HEK293 (cell line): ENCODE results near the gene STAT5B.
A peak's percentile ranks its signal among the peaks of the same experiment; 100 is the strongest.
"Not testable (repeated sequence)": the region's sequence is repeated elsewhere in the genome, so short reads cannot be mapped to it uniquely, and the experiment has no call there.

Experiments used
- CTCF ChIA-PET: fragments of 350-600 bp; formaldehyde crosslinking; extraction: SDS; loops from one replicate; lab custom pipeline; 2021; ENCODE audit warnings: antibody characterized with exemption; lab: Yijun Ruan, JAX
- POLR2A ChIA-PET: fragments of 300-600 bp; formaldehyde crosslinking; extraction: SDS; loops from one replicate; lab custom pipeline; 2020; ENCODE audit warnings: antibody characterized with exemption, inconsistent platforms; lab: Yijun Ruan, JAX
- H3K27ac ChIP-seq: fragments of 200-500 bp; sonication (Bioruptor generic); 2 replicates; pipeline ENCODE4 v1.5.1; 2014; ENCODE audit warnings: low read depth, low read length, control low read depth, inconsistent platforms; ENCODE audit errors: extremely low read depth
- H3K36me3 ChIP-seq, 2 experiments: fragments of 200-500 bp in 1 of 2; sonication (Bioruptor generic) in 1 of 2; 1 replicate in 1 of 2; 2 replicates in 1 of 2; pipeline ENCODE4 v1.5.1; 2014 to 2017; ENCODE audit warnings: inconsistent platforms in 2 of 2, low read length in 2 of 2; ENCODE audit not compliant: control insufficient read depth in 2 of 2, insufficient read depth in 1 of 2
- H3K4me1 ChIP-seq: fragments of 200-500 bp; sonication (Bioruptor generic); 2 replicates; pipeline ENCODE4 v1.5.1; 2014; ENCODE audit warnings: mild to moderate bottlenecking, low read length, inconsistent platforms; ENCODE audit not compliant: control insufficient read depth, insufficient read depth
- H3K4me3 ChIP-seq: 2 replicates; pipeline ENCODE4 v1.5.1; 2011; ENCODE audit warnings: low read depth, mild to moderate bottlenecking, control low read depth, low read length, moderate library complexity
- H3K9me3 ChIP-seq: fragments of 200-500 bp; sonication (Bioruptor generic); 2 replicates; pipeline ENCODE4 v1.5.1; 2014; ENCODE audit warnings: low read depth, low read length, inconsistent platforms; ENCODE audit not compliant: control insufficient read depth, insufficient read depth
- BCL11A ChIP-seq: fragments of 450-650 bp; formaldehyde crosslinking; IDR thresholded peaks from 2 replicates; pipeline ENCODE4 v1.5.1; 2016; ENCODE audit warnings: low read depth, missing biosample characterization, missing genetic modification characterization
- EGR2 ChIP-seq: fragments of 450-650 bp; formaldehyde crosslinking; IDR thresholded peaks from 2 replicates; pipeline ENCODE4 v1.5.1; 2016; ENCODE audit warnings: low read depth, missing biosample characterization, missing genetic modification characterization
- PATZ1 ChIP-seq: fragments of 450-650 bp; formaldehyde crosslinking; IDR thresholded peaks from 2 replicates; pipeline ENCODE4 v1.5.1; 2016; ENCODE audit warnings: missing biosample characterization, missing genetic modification characterization
- ZFHX2 ChIP-seq: fragments of 450-650 bp; formaldehyde crosslinking; conservative IDR thresholded peaks from 2 replicates; pipeline ENCODE4 v1.5.1; 2016; ENCODE audit warnings: missing biosample characterization, missing genetic modification characterization
- ZNF146 ChIP-seq: fragments of 450-650 bp; formaldehyde crosslinking; IDR thresholded peaks from 2 replicates; pipeline ENCODE4 v1.5.1; 2016; ENCODE audit warnings: missing biosample characterization, missing genetic modification characterization
- ZNF184 ChIP-seq: fragments of 450-650 bp; IDR thresholded peaks from 2 replicates; pipeline ENCODE4 v1.5.1; 2018; ENCODE audit warnings: missing biosample characterization, mild to moderate bottlenecking, missing genetic modification characterization
- ZNF280D ChIP-seq: fragments of 450-650 bp; formaldehyde crosslinking; IDR thresholded peaks from 2 replicates; pipeline ENCODE4 v1.5.1; 2016; ENCODE audit warnings: missing biosample characterization, missing genetic modification characterization
- ZNF362 ChIP-seq: fragments of 450-650 bp; formaldehyde crosslinking; IDR thresholded peaks from 2 replicates; pipeline ENCODE4 v1.5.1; 2016; ENCODE audit warnings: missing biosample characterization, missing genetic modification characterization
- ZNF501 ChIP-seq: fragments of 450-650 bp; formaldehyde crosslinking; IDR thresholded peaks from 2 replicates; pipeline ENCODE4 v1.5.1; 2016; ENCODE audit warnings: missing biosample characterization, missing genetic modification characterization
- ZNF561 ChIP-seq: fragments of 450-650 bp; IDR thresholded peaks from 2 replicates; pipeline ENCODE4 v1.5.1; 2018; ENCODE audit warnings: missing biosample characterization, missing genetic modification characterization, borderline replicate concordance
- ZNF580 ChIP-seq: fragments of 450-650 bp; formaldehyde crosslinking; IDR thresholded peaks from 2 replicates; pipeline ENCODE4 v1.5.1; 2016; ENCODE audit warnings: missing biosample characterization, missing genetic modification characterization
- ZNF600 ChIP-seq: fragments of 450-650 bp; formaldehyde crosslinking; IDR thresholded peaks from 2 replicates; pipeline ENCODE4 v1.5.1; 2016; ENCODE audit warnings: missing biosample characterization, missing genetic modification characterization
- ZNF626 ChIP-seq: fragments of 450-650 bp; sonication (Bioruptor Pico); formaldehyde crosslinking; IDR thresholded peaks from 2 replicates; pipeline ENCODE4 v1.5.1; 2018; ENCODE audit warnings: missing biosample characterization, missing genetic modification characterization, inconsistent platforms

STAT5B gene

GRCh38 chr17:42266918-42267766, 9.0 kb downstream of the STAT5B start (continued):
- TF ChIP-seq BCL11A (tag by site-specific recombination) (peak; percentile 81; the same call in 1 of the 2 replicates), ZNF561 (0 out of 2 replicates have a peak, but pooled peaks have one; percentile 64), ZNF501 (tag by site-specific recombination) (0 out of 2 replicates have a peak, but pooled peaks have one; percentile 41), PATZ1 (peak; percentile 35; the same call in 1 of the 2 replicates)

GRCh38 chr17:42266462-42266861, 9.7 kb downstream of the STAT5B start:
- Histone ChIP-seq H3K4me1 (peaks cover 18% of the 10 kb centered on the region), H3K36me3 (no peaks in the 10 kb centered on the region; a peak in 1 of 3 replicates), H3K9me3 (no peaks in the 10 kb centered on the region), H3K4me3 (no peak overlapping the region), H3K27ac (no peak overlapping the region)
- ChIA-PET CTCF (interaction anchor here (0.6 to 2.6 kb wide), 4 partner anchors 15 to 264 kb away, joined by 3 to 8 read pairs (median 4); no protein-coding TSS in a partner anchor), POLR2A (interaction anchor here (0.7 kb wide), 1 partner anchor 11 kb away, joined by 3 read pairs; no protein-coding TSS in a partner anchor)
- TF ChIP-seq EGR2 (tag by site-specific recombination) (peak; percentile 66), ZNF362 (peak; percentile 77), ZFHX2 (tag by site-specific recombination) (peak; percentile 79), ZNF600 (tag by site-specific recombination) (no peak), ZNF626 (tag by site-specific recombination) (no peak)

- H3K9me3 ChIP-seq, H3K4me3 ChIP-seq, POLR2A ChIA-PET, H3K27ac ChIP-seq, H3K36me3 ChIP-seq: not testable (repeated sequence)
- CTCF ChIA-PET = interaction anchor here (0.6 to 0.9 kb wide), 3 partner anchors 41 to 124 kb away, joined by 3 read pairs; partner anchors contain the start of gene STAT3
- TF ChIP-seq ZNF580 (tag by site-specific recombination) (peak; percentile 61; the same call in 1 of the 2 replicates), ZNF146 (tag by site-specific recombination) (peak; percentile 98), ZNF280D (tag by site-specific recombination) (peak; percentile 48; the same call in 1 of the 2 replicates), ZNF184 (0 out of 2 replicates have a peak, but pooled peaks have one; percentile 22)
- peaks cover 10% of the 10 kb centered on the region for H3K4me1 ChIP-seq
Observed at GRCh38 chr17:42264366-42264765, 11.8 kb downstream of the STAT5B start.
